HG03565 (cell line): ENCODE data around the gene CACTIN.
"Not testable (repeated sequence)": the region's sequence is repeated elsewhere in the genome, so short reads cannot be mapped to it uniquely, and the experiment has no call there.

Experiments used
- ATAC-seq: cut with Tn5 transposase; IDR thresholded peaks from one replicate; pipeline ENCODE4 v1.9.1; 2021; ENCODE audit warnings: mild to moderate bottlenecking, moderate library complexity; ENCODE audit not compliant: unreplicated experiment

Gene CACTIN

GRCh38 chr19:3663838-3664237 is 37.2 kb upstream of the CACTIN start:
- ATAC-seq: no peak

DNA sequence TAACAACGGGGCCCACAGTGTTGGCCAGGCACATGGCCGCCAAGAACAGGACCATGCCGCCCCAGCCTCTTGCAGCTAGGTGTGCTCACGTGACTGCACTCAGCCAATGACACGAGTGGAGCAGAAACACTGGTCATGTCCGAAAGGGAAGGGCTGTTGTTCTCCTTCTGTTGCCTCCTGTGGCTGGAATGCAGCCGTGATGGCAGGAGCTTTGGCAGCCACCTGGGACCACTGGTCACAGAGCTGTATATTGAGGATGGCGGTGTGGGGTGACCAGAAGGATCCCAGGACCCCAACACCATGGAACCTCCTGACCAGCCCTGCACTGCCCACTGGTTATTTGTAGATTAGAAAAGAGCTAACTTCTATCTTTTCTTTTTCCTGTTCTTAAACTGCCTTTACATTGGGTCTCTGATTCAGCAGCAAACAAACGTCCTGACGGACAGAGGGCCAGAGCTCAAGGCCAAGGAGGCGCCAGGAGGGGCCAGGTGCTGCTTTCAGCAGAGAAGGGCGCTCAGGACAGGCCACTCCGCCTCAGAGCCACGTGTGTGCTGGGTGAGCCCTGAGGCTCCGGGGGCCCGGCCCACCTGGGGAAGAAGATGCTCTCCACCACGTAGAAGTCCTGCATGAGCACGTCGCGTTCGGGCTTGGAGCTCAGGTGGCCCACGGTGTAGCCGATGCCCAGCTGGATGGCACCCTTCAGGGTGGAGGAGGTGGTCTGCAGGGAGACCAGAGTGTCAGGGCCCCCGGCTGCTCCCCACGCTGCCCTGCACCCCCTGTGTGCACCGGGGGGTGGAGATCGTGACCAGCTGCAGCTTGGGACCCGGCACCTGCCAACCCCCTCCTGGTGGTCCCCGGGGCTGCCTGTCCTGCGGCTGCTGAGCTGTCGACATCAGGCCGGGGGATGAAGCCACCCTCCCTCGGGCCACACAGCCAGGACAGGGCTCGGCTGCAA is 35.0 kb upstream of the CACTIN start:
- no peak for ATAC-seq

DNA sequence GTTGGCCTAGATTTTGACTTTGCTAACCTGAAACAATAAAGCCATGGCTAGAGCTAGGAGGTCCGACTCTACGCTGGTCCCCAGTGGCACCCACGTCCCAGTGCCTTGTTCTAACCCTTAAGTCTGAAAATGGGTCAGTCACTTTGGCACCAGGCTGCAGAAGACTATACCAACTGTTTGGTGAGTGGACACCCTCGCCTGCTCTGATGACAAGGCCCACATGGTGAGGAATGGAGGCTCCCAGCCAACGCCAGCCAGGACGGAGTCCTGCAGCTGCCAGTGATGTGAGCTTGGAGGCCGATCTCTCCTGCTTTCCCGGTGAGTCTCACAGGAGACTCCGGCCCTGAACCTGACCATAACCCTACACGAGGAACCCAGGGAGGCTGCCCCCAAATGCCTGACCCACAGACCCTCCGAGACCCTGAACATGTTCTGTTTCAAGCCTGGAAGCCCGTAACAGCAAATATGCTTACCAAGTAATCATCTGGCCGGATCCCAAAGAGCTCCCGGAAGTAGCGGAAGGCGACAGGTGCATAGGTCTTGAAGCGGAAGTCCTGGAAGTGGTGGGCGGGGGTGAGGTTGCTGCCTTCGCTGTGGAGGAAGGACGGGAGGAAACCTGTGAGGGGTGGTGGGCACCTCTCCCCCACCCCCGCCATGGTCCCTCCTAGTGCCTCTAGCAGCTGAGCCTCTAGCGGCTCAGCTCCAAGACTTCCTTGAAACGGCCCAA is 34.1 kb upstream of the CACTIN start:
- ATAC-seq: no peak

- ATAC-seq: no peak
These were observed 33.1 kb upstream of the CACTIN start for GRCh38 chr19:3659746-3660112.

- no peak for ATAC-seq
These were observed 32.5 kb upstream of the CACTIN start for GRCh38 chr19:3658870-3659745.

GRCh38 chr19:3658004-3658869 is 31.6 kb upstream of the CACTIN start:
- no peak for ATAC-seq

GRCh38 chr19:3657395-3657769 is 30.8 kb upstream of the CACTIN start:
- ATAC-seq: no peak

DNA sequence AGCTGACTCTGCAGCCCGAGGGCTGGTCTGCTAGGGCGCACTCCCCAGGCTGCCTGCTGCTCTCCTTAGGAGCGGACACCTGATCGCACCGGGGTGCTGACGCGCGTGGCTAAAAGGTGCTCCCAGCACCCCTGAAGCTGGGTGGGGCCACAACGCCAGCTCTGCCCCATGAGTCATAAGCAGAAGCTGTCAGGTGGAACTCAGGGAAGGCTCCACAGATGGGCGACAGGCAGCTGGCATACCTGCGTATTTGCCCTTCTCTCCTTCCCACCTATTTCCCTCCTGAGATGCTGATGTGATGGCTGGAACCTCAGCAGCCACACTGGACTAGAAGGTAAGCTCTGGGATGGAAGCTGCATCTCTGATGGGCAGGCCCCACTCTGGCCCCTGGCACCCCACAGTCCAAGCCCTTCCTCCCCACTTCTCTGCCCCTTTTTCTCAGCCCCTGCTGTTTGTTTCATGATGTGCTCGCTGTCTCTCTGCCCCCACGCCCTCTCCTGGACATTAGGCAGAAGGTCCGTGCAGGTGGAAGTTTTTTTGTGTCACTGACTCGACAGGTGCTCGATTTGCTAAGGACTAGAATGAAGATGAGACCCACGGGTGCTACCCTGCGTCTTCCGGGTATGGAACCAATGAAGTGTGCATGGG is 30.3 kb upstream of the CACTIN start:
- no peak for ATAC-seq

- ATAC-seq: no peak
These were observed 29.6 kb upstream of the CACTIN start for GRCh38 chr19:3656073-3656746.

DNA sequence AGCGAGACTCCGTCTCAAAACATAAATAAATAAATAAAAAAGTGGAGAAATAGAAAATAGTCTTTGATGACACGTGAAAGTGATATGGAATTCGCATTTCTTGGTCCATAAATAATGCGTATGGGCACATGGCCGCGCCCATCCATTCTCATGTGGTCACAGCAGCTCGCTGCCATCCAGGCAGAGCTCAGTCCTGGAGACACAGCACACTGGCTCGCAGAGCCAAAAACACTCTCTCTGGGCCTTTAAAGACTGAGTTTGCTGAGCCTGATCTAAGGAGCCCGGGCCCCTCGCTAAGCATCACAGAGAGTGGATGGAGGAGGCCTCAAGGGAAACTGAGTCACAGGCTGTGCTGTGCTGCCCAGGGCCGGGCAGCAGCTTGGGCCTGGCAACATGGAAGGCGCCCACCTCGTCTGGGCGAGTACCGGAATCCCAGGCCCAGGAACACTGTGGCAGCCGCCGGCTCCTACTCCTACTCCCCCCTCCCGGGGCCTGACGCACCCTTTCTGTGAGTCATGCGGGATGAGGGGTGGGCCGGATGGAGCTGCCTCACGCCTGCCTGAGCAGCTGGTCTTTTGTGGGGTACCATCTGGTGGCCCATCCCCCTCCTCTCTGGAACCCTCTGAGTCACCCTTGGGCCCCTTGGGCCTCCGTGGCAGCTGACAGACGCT is 28.9 kb upstream of the CACTIN start:
- ATAC-seq: no peak

- no peak for ATAC-seq
These were observed 27.4 kb upstream of the CACTIN start for GRCh38 chr19:3653865-3654513.

- no peak for ATAC-seq
These were observed 26.6 kb upstream of the CACTIN start for GRCh38 chr19:3653081-3653795.

DNA sequence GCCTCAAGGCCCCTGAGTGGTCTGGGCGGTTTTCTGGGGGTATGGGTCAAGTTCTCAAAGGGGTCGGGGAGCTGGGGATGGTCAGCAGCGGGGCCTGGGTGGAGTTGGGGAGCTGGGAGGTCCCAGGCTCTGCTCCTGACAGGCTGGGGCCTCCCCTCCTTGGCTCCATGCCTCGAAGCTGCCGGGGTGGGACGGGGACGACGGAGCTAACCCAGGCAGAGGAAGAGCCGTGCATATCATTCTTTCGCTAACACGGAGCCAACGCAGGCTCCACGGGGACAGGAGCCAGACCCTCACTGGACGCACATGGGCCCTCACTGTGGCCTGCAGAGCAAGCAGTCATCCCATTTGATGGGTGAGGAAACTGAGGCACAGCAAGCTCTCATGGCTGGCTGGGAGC is 25.8 kb upstream of the CACTIN start:
- ATAC-seq: no peak

DNA sequence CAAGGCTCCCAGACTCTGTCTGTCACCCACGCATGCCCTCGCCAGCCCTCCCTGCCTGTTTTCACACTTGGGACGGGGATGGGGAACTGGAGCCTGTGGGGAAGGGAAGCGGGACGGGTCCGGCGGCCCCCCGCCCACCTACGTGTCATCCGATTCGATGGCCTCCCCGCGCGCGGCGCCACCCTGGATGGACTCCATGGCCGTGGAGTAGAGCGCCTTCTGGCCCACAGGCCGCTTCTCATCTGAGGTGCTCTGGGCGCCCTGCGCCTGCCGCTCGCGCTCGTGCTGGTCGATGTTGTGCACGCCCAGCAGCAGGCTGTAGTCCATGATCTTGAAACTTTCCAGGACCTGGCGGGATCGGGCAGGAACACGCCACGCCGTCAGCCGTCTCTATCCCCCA is 25.1 kb upstream of the CACTIN start:
- no peak for ATAC-seq

DNA sequence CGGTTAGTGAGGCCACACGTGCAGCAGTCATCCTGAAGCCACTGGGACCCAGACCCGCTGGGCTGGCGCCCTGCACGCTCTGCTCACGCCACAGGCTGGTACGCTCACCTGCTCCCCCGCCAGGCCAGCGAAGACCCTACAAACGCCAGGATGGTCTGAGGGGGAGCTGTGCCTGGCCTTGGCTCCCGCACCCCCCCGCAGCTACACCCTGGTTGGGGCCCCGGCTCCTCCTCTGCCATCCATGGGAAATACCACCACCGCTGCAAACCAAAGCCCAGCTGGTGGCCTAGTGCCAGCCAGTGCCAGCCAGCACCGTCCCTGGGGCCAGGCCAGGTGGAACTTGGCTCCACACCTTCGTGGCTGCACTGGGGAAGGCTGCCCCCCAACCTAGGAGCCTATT is 23.3 kb upstream of the CACTIN start:
- ATAC-seq: no peak

- no peak for ATAC-seq
These were observed 21.7 kb upstream of the CACTIN start for GRCh38 chr19:3648037-3648905.

- not testable (repeated sequence) for ATAC-seq
These were observed 20.5 kb upstream of the CACTIN start for GRCh38 chr19:3647102-3647501.
